K562 (cell line): ENCODE results near the gene WBP1L. TPM values are rescaled to one million over a fixed set of nuclear protein-coding genes. Genes with fewer than 3 reads are reported as not detected.
A peak's percentile ranks its signal among the peaks of the same experiment; 100 is the strongest.

Experiments
- ATAC-seq: fragments of 200-7000 bp; cut with Tn5 transposase; 3 replicates; pipeline ENCODE4 v1.9.1; 2020; ENCODE audit warnings: moderate library complexity
- BruUV-seq: library from RNA; stranded (reverse); fragments of 400-500 nt; replicated peaks from 2 replicates; lab custom pipeline; 2021; lab: Mats Ljungman, UMichigan
- CTCF ChIA-PET: fragments of 300-600 bp; formaldehyde crosslinking; extraction: SDS; loops from one replicate; lab custom pipeline; 2021; ENCODE audit warnings: low intra/inter-chr PET ratio; lab: Yijun Ruan, JAX
- POLR2A ChIA-PET: fragments of 300-600, 350-650 bp; sonication (Branson Sonifier 250); formaldehyde crosslinking; extraction: SDS; loops from one replicate; lab custom pipeline; 2021; ENCODE audit warnings: antibody characterized with exemption, inconsistent platforms; lab: Yijun Ruan, JAX
- DNase-seq, 4 experiments: peaks; one replicate each; pipeline versions ENCODE4 v3.0.0 to v3.0.0-alpha.2; 2011 to 2018; ENCODE audit warnings: low spot score in 3 of 4, mixed read lengths in 3 of 4; ENCODE audit errors: extremely low read depth in 1 of 4
- FAIRE-seq: peaks from 2 replicates; lab custom pipeline; 2011; peaks lifted over from hg19 to GRCh38; lab: Jason Lieb, UNC
- H2AFZ ChIP-seq: 2 replicates; pipeline ENCODE4 v1.6.0; 2011; ENCODE audit warnings: low read depth, low read length, control low read depth, inconsistent platforms
- H3K27ac ChIP-seq: fragments of 200-600 bp; 3 replicates; pipeline ENCODE4 v1.8.0; 2011; ENCODE audit warnings: low read depth, mild to moderate bottlenecking, control low read depth, inconsistent platforms, low read length, moderate library complexity, mixed read lengths; ENCODE audit errors: extremely low read depth
- H3K27me3 ChIP-seq, 2 experiments: fragments of 300-600 bp in 1 of 2; 2 replicates in 1 of 2; 3 replicates in 1 of 2; pipeline versions ENCODE4 v1.6.0 to v1.8.0; 2011; ENCODE audit warnings: inconsistent platforms in 2 of 2, low read length in 2 of 2, mild to moderate bottlenecking in 1 of 2, mixed read lengths in 1 of 2, moderate library complexity in 1 of 2; ENCODE audit not compliant: control insufficient read depth in 2 of 2, insufficient read depth in 2 of 2
- H3K36me3 ChIP-seq: fragments of 300-600 bp; 3 replicates; pipeline ENCODE4 v1.8.0; 2011; ENCODE audit warnings: mild to moderate bottlenecking, low read length, inconsistent platforms; ENCODE audit not compliant: control insufficient read depth, insufficient read depth
- H3K4me1 ChIP-seq, 2 experiments: fragments of 200-600 bp in 1 of 2; replicated peaks in 1 of 2; 2 replicates in 1 of 2; 3 replicates in 1 of 2; pipeline versions ENCODE4 v1.5.1 to v1.8.0; 2011; ENCODE audit warnings: inconsistent platforms in 2 of 2, low read length in 2 of 2, mild to moderate bottlenecking in 1 of 2, mixed read lengths in 1 of 2, moderate library complexity in 1 of 2; ENCODE audit not compliant: control insufficient read depth in 2 of 2, insufficient read depth in 2 of 2
- H3K4me2 ChIP-seq: 2 replicates; pipeline ENCODE4 v1.6.1; 2011; ENCODE audit warnings: low read length, control low read depth, inconsistent platforms, mixed read lengths; ENCODE audit not compliant: insufficient read depth
- H3K4me3 ChIP-seq: fragments of 200-600 bp; sonication (generic), shearing (Covaris generic); 2 replicates; pipeline ENCODE4 v1.5.1; 2016; ENCODE audit warnings: control low read depth, inconsistent platforms
- H3K79me2 ChIP-seq: fragments of 200-600 bp; 3 replicates; pipeline ENCODE4 v1.8.0; 2011; ENCODE audit warnings: low read length, inconsistent platforms; ENCODE audit not compliant: control insufficient read depth, insufficient read depth
- H3K9ac ChIP-seq, 2 experiments: 2 replicates each; pipeline versions ENCODE4 v1.6.0 to v1.6.1; 2011; ENCODE audit warnings: low read depth in 2 of 2, low read length in 2 of 2, control low read depth in 1 of 2, inconsistent platforms in 1 of 2, mild to moderate bottlenecking in 1 of 2, mixed read lengths in 1 of 2; ENCODE audit not compliant: insufficient read depth in 1 of 2
- H3K9me1 ChIP-seq: one replicate; pipeline ENCODE4 v1.6.0; 2011; ENCODE audit warnings: inconsistent platforms, mild to moderate bottlenecking, low read length, moderate library complexity; ENCODE audit not compliant: control insufficient read depth, insufficient read depth
- H3K9me3 ChIP-seq: replicated peaks from 2 replicates; pipeline ENCODE4 v1.5.1; 2011; ENCODE audit warnings: low read depth, low read length, inconsistent platforms; ENCODE audit not compliant: control insufficient read depth, insufficient read depth
- H4K20me1 ChIP-seq: replicated peaks from 2 replicates; pipeline ENCODE4 v1.6.1; 2011; ENCODE audit warnings: low read length, inconsistent platforms, mixed read lengths; ENCODE audit not compliant: control insufficient read depth, insufficient read depth
- L3MBTL2 ChIP-seq: fragments of 450-650 bp; IDR thresholded peaks from 2 replicates; pipeline ENCODE4 v1.6.1; 2016; ENCODE audit warnings: mild to moderate bottlenecking, moderate library complexity
- NCOR1 ChIP-seq: fragments of 450-650 bp; IDR thresholded peaks from 2 replicates; pipeline ENCODE4 v1.6.1; 2016; ENCODE audit warnings: mild to moderate bottlenecking, moderate library complexity
- SIN3A ChIP-seq, 2 experiments: fragments of 150-350 bp in 1 of 2; IDR thresholded peaks; 2 replicates each; pipeline ENCODE4 v1.6.1; 2011 to 2016; ENCODE audit warnings: borderline replicate concordance in 2 of 2, low read depth in 2 of 2, low read length in 2 of 2, mild to moderate bottlenecking in 2 of 2, moderate library complexity in 2 of 2; ENCODE audit not compliant: control insufficient read depth in 1 of 2
- TEAD4 ChIP-seq, 2 experiments: sonication (generic) in 1 of 2; formaldehyde crosslinking in 1 of 2; IDR thresholded peaks; 2 replicates each; pipeline versions ENCODE4 v1.6.1 to v1.8.0; 2012 to 2022; ENCODE audit warnings: borderline replicate concordance in 1 of 2, inconsistent platforms in 1 of 2, low read length in 1 of 2, mild to moderate bottlenecking in 1 of 2, missing genetic modification reagents in 1 of 2
- WGBS: fragments of 100-300 bp; shearing (Covaris generic); methylation state at CpG from one replicate; pipeline ENCODE4 v1.1.6; 2016; ENCODE audit warnings: low coverage, mixed read lengths; ENCODE audit not compliant: insufficient coverage; ENCODE audit errors: missing lambda C conversion rate; 5-methylcytosine and 5-hydroxymethylcytosine counted together
- in situ Hi-C: fragments of 300-500 bp; cut with MboI; formaldehyde crosslinking; loops from 4 replicates; pipeline ENCODE4 v1.15.0; 2018; ENCODE audit warnings: inconsistent platforms, mixed read lengths
- intact Hi-C: fragments of 100-400 bp; cut with micrococcal nuclease; formaldehyde crosslinking; loops from 2 replicates; pipeline ENCODE4 v1.14.2; 2022
- polyA plus RNA-seq, 8 experiments: library from polyadenylated mRNA; depleted of rRNA in 4 of 8; stranded (reverse) in 5 of 8; unstranded in 3 of 8; fragments of >200 nt; fragmentation: Nextera tagmentation in 2 of 8; fragmentation: Illumina TruSeq in 1 of 8; extraction: Ambion mirVana in 2 of 8; extraction: Trizol in 1 of 8; gene quantifications; 2 replicates each; pipeline versions ENCODE4 v1.2.1 to v1.2.3, GENCODE V29; 2011 to 2014; ENCODE audit warnings: inconsistent platforms in 1 of 8, missing spikeins in 1 of 8
- total RNA-seq, 7 experiments: library from RNA; depleted of rRNA in 6 of 7; stranded (reverse); fragments of >200 nt in 6 of 7; fragmentation: Illumina TruSeq in 2 of 7; extraction: Trizol in 2 of 7; gene quantifications; 2 replicates each; pipeline versions ENCODE4 v1.2.1 to v1.2.3, GENCODE V29; 2011 to 2021; ENCODE audit warnings: low replicate concordance in 1 of 7
- TF ChIP-seq, protein P1 (sequence below), 2 experiments: fragments of 450-650 bp; conservative IDR thresholded peaks; 2 replicates each; pipeline ENCODE4 v1.6.1; 2017; ENCODE audit warnings: mild to moderate bottlenecking in 2 of 2, moderate library complexity in 2 of 2
- TF ChIP-seq, protein P2 (sequence below): fragments of 150-350 bp; IDR thresholded peaks from 2 replicates; pipeline ENCODE4 v1.6.1; 2014; ENCODE audit warnings: low read depth, mild to moderate bottlenecking, low read length, borderline replicate concordance

The WBP1L gene
- total and polyA plus RNA-seq, 9 of the 15 experiments (the other 6 are each of a cell fraction or from before 2014, with no cell fraction given), result 3.2 to 14.4 (median 11.3) TPM

DNA sequence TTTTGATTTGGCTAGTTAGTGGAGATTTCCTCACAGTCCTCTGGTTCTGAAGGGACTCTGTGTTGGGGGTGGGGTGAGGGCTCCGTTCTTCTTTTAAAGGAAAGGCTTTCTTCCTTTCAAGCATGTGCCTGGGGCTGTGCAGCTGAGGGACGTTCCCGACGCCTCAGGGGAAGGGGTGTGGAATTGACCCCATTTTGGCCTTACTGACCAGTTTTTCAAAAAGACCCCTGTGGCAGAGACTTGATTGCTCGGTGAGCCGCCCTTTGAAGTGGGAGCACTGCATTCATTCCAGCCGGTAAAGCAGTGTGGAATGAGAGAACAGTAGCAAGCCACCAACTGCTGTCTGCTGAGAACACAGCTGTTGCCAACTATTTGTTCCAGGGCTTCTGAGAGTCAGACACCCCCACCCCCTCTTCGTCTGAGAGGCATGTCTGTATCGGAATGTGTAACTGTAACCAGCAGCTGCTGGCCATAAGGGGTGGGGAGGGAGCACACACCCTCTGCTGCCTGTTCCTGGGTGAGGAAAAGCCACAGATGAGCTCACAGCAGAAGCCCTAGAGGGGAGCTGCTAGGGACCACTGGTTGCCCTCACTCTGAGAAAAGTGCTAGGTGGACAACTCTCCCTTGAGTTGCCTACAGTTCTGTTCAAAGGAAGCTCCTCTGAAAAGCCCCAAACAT is 33.2 kb downstream of the WBP1L start:
- intact Hi-C loops (loop anchor here (5.0 kb wide), 1 partner anchor 35 kb away; the partner anchor contains the start of gene WBP1L), in situ Hi-C loops (no loop called here)
- Histone ChIP-seq H3K79me2 (peaks cover 34% of the 10 kb centered on the region; the same call in 2 of the 3 replicates), H2AFZ (no peak overlapping the region), H3K9me3 (no peaks in the 10 kb centered on the region), H3K27me3 (no peaks in the 10 kb centered on the region), H3K9ac (peak overlapping the region; percentile 41 to 79; a peak in 3 of 4 replicates), H3K4me3 (no peak overlapping the region), H3K36me3 (peaks cover 4% of the 10 kb centered on the region; the same call in 1 of the 3 replicates), H3K4me1 (peaks cover 41 to 57% of the 10 kb centered on the region in 2 experiments), H3K4me2 (peak overlapping the region; percentile 56), H3K9me1 (no peaks in the 10 kb centered on the region), H4K20me1 (no peaks in the 10 kb centered on the region), H3K27ac (peak overlapping the region; percentile 50; the same call in 2 of the 3 replicates)
- ChIA-PET POLR2A (interaction anchor here (0.9 to 1.6 kb wide), 3 partner anchors 12 to 122 kb away, joined by 3 to 7 read pairs (median 4); no protein-coding TSS in a partner anchor), CTCF (no interaction called here)
- BruUV-seq, result no TSS peak
- DNase-seq (peak; percentile 67 to 73 (median 70)), FAIRE-seq (peak; percentile 78), ATAC-seq (peak; percentile 81)
- 23% methylated on average over 7 of the region's 9 CpGs for WGBS
- TF ChIP-seq TEAD4 (IDR thresholded peaks at IDR 0.05; ENCODE audit: low read length) (peak; percentile 38; the same call in 1 of the 2 replicates), TEAD4 (CRISPR knock-in tag; IDR thresholded peaks at IDR 0.05; ENCODE audit: borderline replicate concordance) (no peak), NCOR1 (peak; percentile 17; the same call in 1 of the 2 replicates), L3MBTL2 (peak; percentile 61), SIN3A (IDR thresholded peaks at IDR 0.05; ENCODE audit: borderline replicate concordance in 2 of 2, control insufficient read depth in 1 of 2, low read depth in 2 of 2, low read length in 2 of 2) (0 out of 4 replicates have a peak, but pooled peaks of 1 of the 2 experiments have one; percentile 33)
- TF ChIP-seq, protein P1, sequence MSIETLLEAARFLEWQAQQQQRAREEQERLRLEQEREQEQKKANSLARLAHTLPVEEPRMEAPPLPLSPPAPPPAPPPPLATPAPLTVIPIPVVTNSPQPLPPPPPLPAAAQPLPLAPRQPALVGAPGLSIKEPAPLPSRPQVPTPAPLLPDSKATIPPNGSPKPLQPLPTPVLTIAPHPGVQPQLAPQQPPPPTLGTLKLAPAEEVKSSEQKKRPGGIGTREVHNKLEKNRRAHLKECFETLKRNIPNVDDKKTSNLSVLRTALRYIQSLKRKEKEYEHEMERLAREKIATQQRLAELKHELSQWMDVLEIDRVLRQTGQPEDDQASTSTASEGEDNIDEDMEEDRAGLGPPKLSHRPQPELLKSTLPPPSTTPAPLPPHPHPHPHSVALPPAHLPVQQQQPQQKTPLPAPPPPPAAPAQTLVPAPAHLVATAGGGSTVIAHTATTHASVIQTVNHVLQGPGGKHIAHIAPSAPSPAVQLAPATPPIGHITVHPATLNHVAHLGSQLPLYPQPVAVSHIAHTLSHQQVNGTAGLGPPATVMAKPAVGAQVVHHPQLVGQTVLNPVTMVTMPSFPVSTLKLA (conservative IDR thresholded peaks at IDR 0.05), result 0 out of 4 replicates have a peak, but pooled peaks of 1 of the 2 experiments have one; percentile 19
- TF ChIP-seq, protein P2, sequence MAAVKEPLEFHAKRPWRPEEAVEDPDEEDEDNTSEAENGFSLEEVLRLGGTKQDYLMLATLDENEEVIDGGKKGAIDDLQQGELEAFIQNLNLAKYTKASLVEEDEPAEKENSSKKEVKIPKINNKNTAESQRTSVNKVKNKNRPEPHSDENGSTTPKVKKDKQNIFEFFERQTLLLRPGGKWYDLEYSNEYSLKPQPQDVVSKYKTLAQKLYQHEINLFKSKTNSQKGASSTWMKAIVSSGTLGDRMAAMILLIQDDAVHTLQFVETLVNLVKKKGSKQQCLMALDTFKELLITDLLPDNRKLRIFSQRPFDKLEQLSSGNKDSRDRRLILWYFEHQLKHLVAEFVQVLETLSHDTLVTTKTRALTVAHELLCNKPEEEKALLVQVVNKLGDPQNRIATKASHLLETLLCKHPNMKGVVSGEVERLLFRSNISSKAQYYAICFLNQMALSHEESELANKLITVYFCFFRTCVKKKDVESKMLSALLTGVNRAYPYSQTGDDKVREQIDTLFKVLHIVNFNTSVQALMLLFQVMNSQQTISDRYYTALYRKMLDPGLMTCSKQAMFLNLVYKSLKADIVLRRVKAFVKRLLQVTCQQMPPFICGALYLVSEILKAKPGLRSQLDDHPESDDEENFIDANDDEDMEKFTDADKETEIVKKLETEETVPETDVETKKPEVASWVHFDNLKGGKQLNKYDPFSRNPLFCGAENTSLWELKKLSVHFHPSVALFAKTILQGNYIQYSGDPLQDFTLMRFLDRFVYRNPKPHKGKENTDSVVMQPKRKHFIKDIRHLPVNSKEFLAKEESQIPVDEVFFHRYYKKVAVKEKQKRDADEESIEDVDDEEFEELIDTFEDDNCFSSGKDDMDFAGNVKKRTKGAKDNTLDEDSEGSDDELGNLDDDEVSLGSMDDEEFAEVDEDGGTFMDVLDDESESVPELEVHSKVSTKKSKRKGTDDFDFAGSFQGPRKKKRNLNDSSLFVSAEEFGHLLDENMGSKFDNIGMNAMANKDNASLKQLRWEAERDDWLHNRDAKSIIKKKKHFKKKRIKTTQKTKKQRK, result no peak
